Measurements from ENCODE around the gene RAB36. TPM values are rescaled to one million over a fixed set of nuclear protein-coding genes. Genes with fewer than 3 reads are reported as not detected.

Gene RAB36
- total RNA-seq, 1 donor from 2014 or later = 1.7 TPM

DNA sequence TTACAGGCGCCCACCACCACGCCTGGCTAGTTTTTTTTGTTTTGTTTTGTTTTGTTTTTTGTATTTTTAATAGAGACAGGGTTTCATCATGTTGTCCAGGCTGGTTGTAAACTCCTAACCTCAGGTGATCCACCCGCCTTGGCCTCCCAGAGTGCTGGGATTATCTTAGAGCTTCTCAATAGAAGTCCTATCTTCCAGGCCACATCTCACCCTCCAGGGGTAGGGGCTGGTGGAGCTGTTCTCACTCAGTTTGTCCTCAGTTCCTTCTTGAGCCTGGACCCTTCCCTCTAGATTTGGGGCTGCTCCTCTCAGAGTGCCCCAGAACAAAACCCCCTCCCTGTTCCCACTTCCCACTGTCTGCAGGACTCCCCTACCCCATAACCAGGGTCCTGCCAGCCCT, 66.3 kb downstream of the RAB36 start:
- H3K27ac Mint-ChIP-seq = no peak overlapping the region

DNA sequence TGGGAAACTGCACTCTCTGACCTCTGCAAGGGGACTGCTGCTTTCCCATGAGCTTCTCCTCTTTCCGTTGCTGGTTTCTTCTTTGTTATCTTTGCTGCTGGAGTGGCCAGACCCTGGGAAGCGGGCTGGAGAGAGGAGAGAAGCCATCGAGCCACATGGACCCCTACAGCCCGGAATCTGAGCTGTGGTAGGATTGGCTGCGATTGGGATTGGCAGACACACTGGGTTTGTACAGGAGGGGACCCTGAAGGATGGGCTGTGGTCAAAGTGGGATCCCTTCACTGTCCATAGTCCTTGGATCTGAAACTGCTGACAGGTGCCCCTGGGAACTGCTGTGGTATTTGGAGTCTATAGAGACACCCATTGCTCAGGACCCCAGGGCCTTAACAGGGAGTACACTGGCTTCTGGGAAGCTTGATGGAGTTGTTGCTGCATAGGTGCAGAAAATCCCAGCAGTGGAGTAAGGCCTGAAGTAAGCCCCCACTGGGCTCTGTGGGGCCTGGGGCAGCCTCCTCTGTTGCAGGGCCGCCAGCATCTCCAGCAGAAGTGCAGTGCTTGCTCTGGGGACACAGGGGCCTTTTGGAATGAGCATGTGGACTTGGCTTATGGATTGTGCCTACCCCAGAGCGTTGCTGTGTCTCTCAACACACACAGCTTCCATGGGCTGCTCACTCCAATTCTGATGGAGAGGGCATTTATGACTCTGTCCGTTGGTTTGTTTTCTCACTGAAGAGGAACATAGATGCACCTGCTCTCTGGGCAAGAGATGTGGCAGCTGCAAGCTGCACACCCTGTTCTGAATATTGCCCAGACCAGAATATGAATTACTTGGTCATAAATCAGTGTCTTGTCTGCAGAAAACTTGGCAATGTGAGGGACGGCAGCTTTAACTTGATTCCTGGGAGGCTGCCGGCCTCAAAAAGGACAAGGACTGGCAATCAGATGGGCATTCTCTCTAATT, 67.1 kb downstream of the RAB36 start:
- ATAC-seq (ENCODE audit: low read depth) = no peak
- Mint-ChIP-seq H3K9me3 (no peaks in the 10 kb centered on the region), H3K27ac (no peak overlapping the region), H3K36me3 (ENCODE audit: low read depth) (no peaks in the 10 kb centered on the region), H3K4me3 (no peak overlapping the region), H3K4me1 (peaks cover 73% of the 10 kb centered on the region), H3K27me3 (peaks cover 2% of the 10 kb centered on the region)
- intact Hi-C loops (cut with micrococcal nuclease) = no loop called here
- POLR2A ChIA-PET = interaction anchor here (0.6 kb wide), 1 partner anchor 645 kb away, joined by 7 read pairs; the partner anchor contains the start of gene SLC2A11
- TF ChIP-seq, protein P1, sequence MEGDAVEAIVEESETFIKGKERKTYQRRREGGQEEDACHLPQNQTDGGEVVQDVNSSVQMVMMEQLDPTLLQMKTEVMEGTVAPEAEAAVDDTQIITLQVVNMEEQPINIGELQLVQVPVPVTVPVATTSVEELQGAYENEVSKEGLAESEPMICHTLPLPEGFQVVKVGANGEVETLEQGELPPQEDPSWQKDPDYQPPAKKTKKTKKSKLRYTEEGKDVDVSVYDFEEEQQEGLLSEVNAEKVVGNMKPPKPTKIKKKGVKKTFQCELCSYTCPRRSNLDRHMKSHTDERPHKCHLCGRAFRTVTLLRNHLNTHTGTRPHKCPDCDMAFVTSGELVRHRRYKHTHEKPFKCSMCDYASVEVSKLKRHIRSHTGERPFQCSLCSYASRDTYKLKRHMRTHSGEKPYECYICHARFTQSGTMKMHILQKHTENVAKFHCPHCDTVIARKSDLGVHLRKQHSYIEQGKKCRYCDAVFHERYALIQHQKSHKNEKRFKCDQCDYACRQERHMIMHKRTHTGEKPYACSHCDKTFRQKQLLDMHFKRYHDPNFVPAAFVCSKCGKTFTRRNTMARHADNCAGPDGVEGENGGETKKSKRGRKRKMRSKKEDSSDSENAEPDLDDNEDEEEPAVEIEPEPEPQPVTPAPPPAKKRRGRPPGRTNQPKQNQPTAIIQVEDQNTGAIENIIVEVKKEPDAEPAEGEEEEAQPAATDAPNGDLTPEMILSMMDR (IDR thresholded peaks at IDR 0.05) = no peak
- DNase-seq = no peak
- CTCF ChIA-PET = no interaction called here

More for the DNA sequence above, 66.3 kb downstream of the RAB36 start:
- TF ChIP-seq, protein P1 (IDR thresholded peaks at IDR 0.05) = no peak
- intact Hi-C loops (cut with micrococcal nuclease) = no loop called here
- ATAC-seq (ENCODE audit: low read depth) (no peak), DNase-seq (no peak)
- POLR2A ChIA-PET = no interaction called here
- H3K36me3 Mint-ChIP-seq (ENCODE audit: low read depth) = no peaks in the 10 kb centered on the region
- peaks cover 71% of the 10 kb centered on the region for H3K4me1 Mint-ChIP-seq
- H3K9me3 Mint-ChIP-seq = no peaks in the 10 kb centered on the region
- CTCF ChIA-PET = no interaction called here
- H3K27me3 Mint-ChIP-seq = peaks cover 2% of the 10 kb centered on the region
- no peak overlapping the region for H3K4me3 Mint-ChIP-seq

DNA sequence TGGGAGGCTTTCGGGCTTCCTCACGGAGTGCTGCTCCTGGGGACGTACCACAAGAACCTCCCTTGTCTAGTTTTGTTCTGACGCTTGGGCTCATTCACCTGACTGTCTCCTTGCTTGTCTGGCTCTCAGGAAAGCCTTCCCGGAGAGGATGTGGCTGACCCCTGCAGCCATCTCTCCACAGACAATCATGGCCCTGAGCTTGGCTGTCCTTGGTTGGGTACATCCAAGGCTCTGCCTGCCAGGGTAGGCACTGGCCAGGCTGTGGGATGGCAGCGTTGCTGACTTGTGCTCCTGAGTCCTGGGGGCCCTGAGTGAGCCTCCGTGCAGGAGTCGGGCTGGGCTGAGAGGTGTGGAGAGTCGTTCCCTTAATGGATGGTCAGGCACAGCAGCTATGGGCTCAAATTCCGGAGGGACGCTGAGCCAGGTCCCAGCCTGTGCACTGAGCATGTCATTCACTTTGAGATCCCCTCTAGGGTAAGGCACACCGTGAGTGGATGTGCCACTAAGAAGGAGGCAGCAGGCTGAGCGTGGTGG, 67.8 kb downstream of the RAB36 start:
- no peak for DNase-seq
- Mint-ChIP-seq H3K27me3 (peaks cover 2% of the 10 kb centered on the region), H3K27ac (no peak overlapping the region), H3K4me3 (no peak overlapping the region), H3K4me1 (peaks cover 73% of the 10 kb centered on the region), H3K9me3 (no peaks in the 10 kb centered on the region), H3K36me3 (ENCODE audit: low read depth) (no peaks in the 10 kb centered on the region)
- TF ChIP-seq, protein P1 (IDR thresholded peaks at IDR 0.05) = no peak
- ChIA-PET POLR2A (no interaction called here), CTCF (interaction anchor here (0.8 kb wide), 1 partner anchor 69 kb away, joined by 4 read pairs; no protein-coding TSS in a partner anchor)
- intact Hi-C loops (cut with micrococcal nuclease) = no loop called here
- no peak for ATAC-seq (ENCODE audit: low read depth)

DNA sequence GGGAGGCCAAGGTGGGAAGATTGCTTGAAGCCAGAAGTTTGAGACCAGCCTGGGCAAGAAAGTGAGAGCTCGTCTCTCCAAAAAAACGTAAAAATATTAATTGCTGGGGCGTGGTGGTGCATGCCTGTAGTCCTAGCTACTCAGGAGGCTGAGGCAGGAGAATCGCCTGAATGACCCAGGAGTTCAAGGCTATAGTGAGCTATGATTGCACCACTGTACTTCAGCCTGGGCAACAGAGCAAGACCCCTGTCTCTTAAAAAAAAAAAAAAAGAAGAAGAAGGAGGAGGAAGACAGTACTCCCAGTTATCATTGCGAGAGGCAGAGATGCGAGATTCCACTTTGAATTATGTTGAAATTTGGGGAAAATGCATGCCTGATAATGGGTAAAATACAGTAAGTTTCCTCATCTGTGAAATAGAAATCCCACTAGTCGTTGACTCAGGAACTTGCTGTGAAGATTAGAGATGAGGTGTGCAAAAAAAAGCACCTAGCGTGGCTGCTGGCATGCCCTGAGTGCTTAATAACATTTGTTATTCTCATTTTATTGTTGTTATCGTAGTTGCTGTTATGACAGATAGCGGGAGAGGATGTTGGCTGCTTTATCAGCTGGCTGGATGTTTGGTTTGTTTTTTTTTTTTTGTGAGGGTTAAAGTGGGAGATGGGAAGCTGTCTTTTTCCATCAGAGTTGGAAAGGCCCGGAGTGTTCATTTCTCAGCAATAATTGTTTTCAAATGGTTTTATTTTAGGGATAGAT, 68.5 kb downstream of the RAB36 start:
- CTCF ChIA-PET = interaction anchor here (0.8 kb wide), 1 partner anchor 69 kb away, joined by 4 read pairs; no protein-coding TSS in a partner anchor
- ATAC-seq (ENCODE audit: low read depth) (no peak), DNase-seq (no peak)
- intact Hi-C loops (cut with micrococcal nuclease) = no loop called here
- Mint-ChIP-seq H3K9me3 (no peaks in the 10 kb centered on the region), H3K4me1 (peaks cover 73% of the 10 kb centered on the region), H3K27ac (no peak overlapping the region), H3K36me3 (ENCODE audit: low read depth) (no peaks in the 10 kb centered on the region), H3K4me3 (no peak overlapping the region), H3K27me3 (peaks cover 2% of the 10 kb centered on the region)
- POLR2A ChIA-PET = no interaction called here
- TF ChIP-seq, protein P1 (IDR thresholded peaks at IDR 0.05) = no peak

Other genes starting within 250 kb of the RAB36 start
- gene GNAZ, start 75.0 kb upstream of the RAB36 start, total RNA-seq = 9.3 and 12.2 TPM in 2 replicates
- not detected in 2 replicates for gene RSPH14, start 3.5 kb upstream of the RAB36 start, total RNA-seq
- 20.9 and 23.8 TPM in 2 replicates for gene BCR, start 35.0 kb downstream of the RAB36 start, total RNA-seq